Mesenchymal stem cell (in vitro differentiated cells and primary cell): Measurements from ENCODE around the gene PALMD.

ENCODE experiments used
- DNase-seq: peaks from one replicate; pipeline ENCODE4 v3.0.0-alpha.2; 2013
- H2AFZ ChIP-seq: one replicate; pipeline ENCODE4 v1.6.1; 2013; ENCODE audit warnings: low read depth, mild to moderate bottlenecking, control low read depth, inconsistent platforms, low read length, moderate library complexity
- H2AK5ac ChIP-seq: 2 replicates; pipeline ENCODE4 v1.6.1; 2013; ENCODE audit warnings: low read length, moderate library complexity, mild to moderate bottlenecking, inconsistent platforms; ENCODE audit not compliant: severe bottlenecking
- H2BK120ac ChIP-seq: one replicate; pipeline ENCODE4 v1.6.1; 2013; ENCODE audit warnings: low read depth, mild to moderate bottlenecking, inconsistent platforms, low read length, moderate library complexity
- H2BK12ac ChIP-seq, 2 experiments: one replicate each; pipeline ENCODE4 v1.6.1; 2013; ENCODE audit warnings: inconsistent platforms in 2 of 2, low read length in 2 of 2, mild to moderate bottlenecking in 2 of 2, moderate library complexity in 2 of 2, control low read depth in 1 of 2
- H2BK15ac ChIP-seq: one replicate; pipeline ENCODE4 v1.6.1; 2013; ENCODE audit warnings: mild to moderate bottlenecking, low read depth, inconsistent platforms; ENCODE audit not compliant: poor library complexity, severe bottlenecking
- H2BK5ac ChIP-seq: 2 replicates; pipeline ENCODE4 v1.6.1; 2013; ENCODE audit warnings: low read depth, mild to moderate bottlenecking, low read length, control low read depth, inconsistent platforms; ENCODE audit not compliant: poor library complexity, severe bottlenecking
- H3K14ac ChIP-seq, 2 experiments: one replicate each; pipeline ENCODE4 v1.6.1; 2013; ENCODE audit warnings: inconsistent platforms in 2 of 2, low read length in 2 of 2, control low read depth in 1 of 2, mild to moderate bottlenecking in 1 of 2, moderate library complexity in 1 of 2
- H3K18ac ChIP-seq, 2 experiments: one replicate each; pipeline ENCODE4 v1.6.1; 2013; ENCODE audit warnings: inconsistent platforms in 2 of 2, low read length in 2 of 2, control low read depth in 1 of 2, low read depth in 1 of 2, mild to moderate bottlenecking in 1 of 2
- H3K23ac ChIP-seq, 2 experiments: one replicate each; pipeline ENCODE4 v1.6.1; 2013; ENCODE audit warnings: inconsistent platforms in 2 of 2, low read length in 2 of 2, mild to moderate bottlenecking in 2 of 2, moderate library complexity in 2 of 2, control low read depth in 1 of 2
- H3K27ac ChIP-seq: 2 replicates; pipeline ENCODE4 v1.5.1; 2013; ENCODE audit warnings: mild to moderate bottlenecking, moderate library complexity, low read length, control low read depth, inconsistent platforms; ENCODE audit not compliant: poor library complexity, severe bottlenecking
- H3K27me3 ChIP-seq, 2 experiments: 2 replicates each; pipeline versions ENCODE4 v1.6.1 to v1.7.0; 2013; ENCODE audit warnings: low read length in 2 of 2, mild to moderate bottlenecking in 2 of 2, moderate library complexity in 2 of 2, control low read depth in 1 of 2, inconsistent platforms in 1 of 2; ENCODE audit not compliant: control insufficient read depth in 1 of 2, insufficient read depth in 1 of 2
- H3K36me3 ChIP-seq, 2 experiments: 2 replicates each; pipeline versions ENCODE4 v1.6.1 to v1.7.0; 2013; ENCODE audit warnings: low read length in 2 of 2, control low read depth in 1 of 2, inconsistent platforms in 1 of 2, low read depth in 1 of 2, mild to moderate bottlenecking in 1 of 2; ENCODE audit not compliant: insufficient read depth in 2 of 2, control insufficient read depth in 1 of 2
- H3K4ac ChIP-seq, 2 experiments: one replicate each; pipeline ENCODE4 v1.6.1; 2013; ENCODE audit warnings: inconsistent platforms in 2 of 2, low read length in 2 of 2, mild to moderate bottlenecking in 2 of 2, moderate library complexity in 2 of 2, control low read depth in 1 of 2, low read depth in 1 of 2
- H3K4me1 ChIP-seq: 2 replicates; pipeline ENCODE4 v1.6.1; 2013; ENCODE audit warnings: low read depth, low read length, control low read depth; ENCODE audit not compliant: control insufficient read depth, insufficient read depth
- H3K4me2 ChIP-seq: 2 replicates; pipeline ENCODE4 v1.6.1; 2013; ENCODE audit warnings: low read length, mild to moderate bottlenecking, inconsistent platforms; ENCODE audit not compliant: poor library complexity, severe bottlenecking
- H3K4me3 ChIP-seq, 2 experiments: 2 replicates each; pipeline versions ENCODE4 v1.5.1 to v1.7.0; 2013; ENCODE audit warnings: low read length in 2 of 2, mild to moderate bottlenecking in 2 of 2, control low read depth in 1 of 2, low read depth in 1 of 2; ENCODE audit not compliant: insufficient read depth in 1 of 2
- H3K79me1 ChIP-seq: replicated peaks from 2 replicates; pipeline ENCODE4 v1.6.1; 2013; ENCODE audit warnings: mild to moderate bottlenecking, control low read depth, low read length, inconsistent platforms; ENCODE audit not compliant: poor library complexity, severe bottlenecking
- H3K9ac ChIP-seq: 2 replicates; pipeline ENCODE4 v1.7.0; 2013; ENCODE audit warnings: mild to moderate bottlenecking, low read length, moderate library complexity
- H3K9me3 ChIP-seq: 2 replicates; pipeline ENCODE4 v1.7.0; 2013; ENCODE audit warnings: mild to moderate bottlenecking, low read length; ENCODE audit not compliant: control insufficient read depth
- H4K8ac ChIP-seq: one replicate; pipeline ENCODE4 v1.6.1; 2013; ENCODE audit warnings: inconsistent platforms, mild to moderate bottlenecking, low read length, moderate library complexity
- H4K91ac ChIP-seq: one replicate; pipeline ENCODE4 v1.6.1; 2013; ENCODE audit warnings: mild to moderate bottlenecking, low read length, inconsistent platforms

PALMD gene

DNA sequence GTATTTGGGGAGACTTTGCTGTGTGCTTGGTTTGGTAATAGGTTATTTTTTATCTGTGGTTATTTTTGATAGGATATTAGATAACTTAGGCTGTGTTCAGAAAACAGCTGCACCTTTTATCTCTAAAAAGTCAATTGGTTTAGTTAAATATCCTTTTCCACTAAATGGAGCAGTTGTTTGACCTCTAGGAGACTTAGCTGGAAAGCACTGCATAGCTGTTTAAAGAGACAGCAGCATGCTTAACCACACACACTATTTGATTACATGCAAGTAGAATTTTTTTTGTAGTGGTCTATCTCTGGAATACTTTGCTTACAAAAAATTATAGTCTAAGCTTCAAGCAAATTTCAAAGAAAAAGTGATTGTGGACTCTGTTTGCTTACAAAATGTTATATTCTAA lies 6.5 kb upstream of the PALMD start:
- Histone ChIP-seq H2BK120ac (no peak overlapping the region), H4K91ac (no peak overlapping the region), H3K23ac (no peak overlapping the region), H3K4ac (no peak overlapping the region), H2AK5ac (no peak overlapping the region), H3K27me3 (no peaks in the 10 kb centered on the region), H3K4me2 (no peak overlapping the region), H2AFZ (no peak overlapping the region), H2BK12ac (no peak overlapping the region), H3K4me3 (no peak overlapping the region), H2BK15ac (no peak overlapping the region), H4K8ac (no peak overlapping the region), H2BK5ac (no peak overlapping the region), H3K4me1 (no peaks in the 10 kb centered on the region), H3K36me3 (no peaks in the 10 kb centered on the region), H3K27ac (no peak overlapping the region), H3K18ac (no peak overlapping the region), H3K9me3 (no peaks in the 10 kb centered on the region), H3K9ac (no peak overlapping the region), H3K14ac (no peak overlapping the region), H3K79me1 (no peaks in the 10 kb centered on the region)
- no peak for DNase-seq

GRCh38 chr1:99639945-99640344 lies 6.0 kb upstream of the PALMD start:
- Histone ChIP-seq H2AK5ac (no peak overlapping the region), H3K14ac (no peak overlapping the region), H3K4me3 (no peak overlapping the region), H3K27me3 (no peaks in the 10 kb centered on the region), H2AFZ (no peak overlapping the region), H3K9me3 (no peaks in the 10 kb centered on the region), H3K23ac (no peak overlapping the region), H3K79me1 (no peaks in the 10 kb centered on the region), H4K91ac (no peak overlapping the region), H2BK120ac (no peak overlapping the region), H3K36me3 (no peaks in the 10 kb centered on the region), H2BK15ac (no peak overlapping the region), H3K18ac (no peak overlapping the region), H3K4me1 (peaks cover 2% of the 10 kb centered on the region), H2BK12ac (no peak overlapping the region), H3K9ac (no peak overlapping the region), H3K27ac (no peak overlapping the region), H3K4ac (no peak overlapping the region), H4K8ac (no peak overlapping the region), H3K4me2 (no peak overlapping the region), H2BK5ac (no peak overlapping the region)
- DNase-seq: no peak

DNA sequence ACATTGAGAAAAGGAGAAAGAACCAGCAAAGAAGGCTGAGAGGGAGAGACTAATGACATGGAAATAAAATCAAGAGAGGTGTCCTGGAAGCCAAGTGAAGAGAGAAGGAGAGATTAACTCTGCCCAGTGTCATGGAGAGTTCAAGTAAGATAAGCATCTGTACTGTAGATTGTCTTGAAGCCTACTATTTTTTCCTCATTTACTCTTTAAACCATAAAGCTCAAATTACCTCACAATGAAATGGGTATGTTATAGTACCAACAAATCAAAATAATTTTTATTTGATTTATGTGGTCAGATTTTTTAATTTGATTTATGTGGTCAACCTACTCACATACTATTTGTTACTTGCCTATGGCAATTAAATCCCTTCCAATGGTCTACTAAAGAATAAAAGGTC lies 5.2 kb upstream of the PALMD start:
- Histone ChIP-seq H3K27ac (no peak overlapping the region), H3K9ac (no peak overlapping the region), H3K4me2 (no peak overlapping the region), H2BK5ac (no peak overlapping the region), H2AK5ac (no peak overlapping the region), H2BK12ac (no peak overlapping the region), H2AFZ (no peak overlapping the region), H3K14ac (no peak overlapping the region), H3K36me3 (no peaks in the 10 kb centered on the region), H3K79me1 (no peaks in the 10 kb centered on the region), H3K27me3 (no peaks in the 10 kb centered on the region), H2BK120ac (no peak overlapping the region), H3K4me1 (peaks cover 5% of the 10 kb centered on the region), H3K18ac (no peak overlapping the region), H3K4me3 (no peak overlapping the region), H4K8ac (no peak overlapping the region), H3K23ac (no peak overlapping the region), H3K4ac (no peak overlapping the region), H3K9me3 (no peaks in the 10 kb centered on the region), H2BK15ac (no peak overlapping the region), H4K91ac (no peak overlapping the region)
- no peak for DNase-seq

DNA sequence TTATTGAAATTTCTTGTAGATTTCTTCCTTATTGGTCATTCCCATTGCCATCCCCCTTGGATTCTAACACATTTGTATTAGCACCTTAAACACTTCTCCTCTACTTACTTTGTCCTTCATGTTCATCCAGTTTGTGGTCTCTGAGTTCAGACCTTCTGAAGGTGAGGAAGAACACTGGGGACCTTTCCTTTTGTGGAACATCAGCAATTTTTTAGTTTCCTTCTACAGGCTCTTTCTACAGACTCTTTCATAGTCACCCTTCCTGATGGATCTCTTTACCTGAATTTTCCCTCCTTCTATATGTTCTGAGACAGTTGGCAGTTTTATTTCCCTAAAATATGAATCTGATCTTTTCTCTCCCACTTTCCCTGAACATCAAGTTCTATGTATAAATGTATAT lies 4.4 kb upstream of the PALMD start:
- Histone ChIP-seq H3K9ac (no peak overlapping the region), H3K36me3 (no peaks in the 10 kb centered on the region), H3K18ac (no peak overlapping the region), H2BK120ac (no peak overlapping the region), H3K4me2 (no peak overlapping the region), H3K27ac (no peak overlapping the region), H3K9me3 (no peaks in the 10 kb centered on the region), H3K4me3 (no peak overlapping the region), H3K14ac (no peak overlapping the region), H3K27me3 (no peaks in the 10 kb centered on the region), H2BK5ac (no peak overlapping the region), H4K91ac (no peak overlapping the region), H2BK12ac (no peak overlapping the region), H3K4ac (no peak overlapping the region), H2AK5ac (no peak overlapping the region), H3K4me1 (peaks cover 5% of the 10 kb centered on the region), H4K8ac (no peak overlapping the region), H3K79me1 (no peaks in the 10 kb centered on the region), H3K23ac (no peak overlapping the region), H2AFZ (no peak overlapping the region), H2BK15ac (no peak overlapping the region)
- DNase-seq: no peak
